Right lobe of liver (tissue), 6 donors: Measurements from ENCODE around the gene PAX3. TPM values are rescaled to one million over a fixed set of nuclear protein-coding genes. Genes with fewer than 3 reads are reported as not detected.

ENCODE experiments used
- ATAC-seq, 4 donors: fragments of 200-7000 bp; cut with Tn5 transposase; one replicate each; pipeline ENCODE4 v1.9.1; 2020; ENCODE audit warnings: mild to moderate bottlenecking in 4 of 4, moderate library complexity in 4 of 4
- DNase-seq, 3 donors: peaks; one replicate each; pipeline ENCODE4 v3.0.0-alpha.2; 2020
- H3K27ac ChIP-seq, 3 donors: fragments of 200-600 bp; one replicate each; pipeline ENCODE4 v1.8.0; 2022
- H3K27me3 ChIP-seq, 2 donors: fragments of 200-600 bp; one replicate each; pipeline ENCODE4 v1.8.0; 2022
- H3K36me3 ChIP-seq, 4 donors: fragments of 200-600 bp; sonication (generic) in 1 of 4; one replicate each; pipeline versions ENCODE4 v1.5.1 to v1.8.0; 2017 to 2022; ENCODE audit warnings: control low read depth in 1 of 4
- H3K4me1 ChIP-seq, 4 donors: fragments of 200-600 bp; sonication (generic) in 1 of 4; one replicate each; pipeline versions ENCODE4 v1.5.1 to v1.8.0; 2017 to 2022; ENCODE audit warnings: control low read depth in 1 of 4
- H3K4me3 ChIP-seq, 3 donors: fragments of 200-600 bp; one replicate each; pipeline ENCODE4 v1.8.0; 2022
- H3K9me3 ChIP-seq, 4 donors: fragments of 200-600 bp; sonication (generic) in 1 of 4; one replicate each; pipeline versions ENCODE4 v1.5.1 to v1.8.0; 2017 to 2022; ENCODE audit warnings: control low read depth in 1 of 4
- POLR2A ChIP-seq: fragments of 450-650 bp; IDR thresholded peaks from one replicate; pipeline ENCODE4 v1.6.1; 2017; ENCODE audit warnings: antibody characterized with exemption, mild to moderate bottlenecking
- WGBS: methylation state at CpG from one replicate; pipeline ENCODE4 v1.1.6; 2018; ENCODE audit warnings: low coverage, low lambda C conversion rate; ENCODE audit not compliant: insufficient coverage; ENCODE audit errors: missing lambda C conversion rate; 5-methylcytosine and 5-hydroxymethylcytosine counted together
- intact Hi-C, 2 donors: fragments of 100-400 bp; cut with DNase I; formaldehyde crosslinking; loops; one replicate each; pipeline versions ENCODE4 v1.11.2 to v1.14.1; 2022
- total RNA-seq, 6 experiments: library from RNA; depleted of rRNA in 2 of 6; stranded (reverse); fragments of >200 nt in 2 of 6; fragmentation: NEBNext Ultra II Directional in 3 of 6; extraction: Animal tissue kit (Norgen Biotek cat#: 25700) in 3 of 6; gene quantifications; one replicate each; pipeline versions ENCODE4 v1.1.0 to v1.2.4, GENCODE V29; 2016 to 2023
- TF ChIP-seq, protein P1 (sequence below), 4 donors: fragments of 200-600 bp in 3 of 4; fragments of 450-650 bp in 1 of 4; IDR thresholded peaks; one replicate each; pipeline versions ENCODE4 v1.5.1 to v1.8.0; 2016 to 2022; ENCODE audit warnings: antibody characterized with exemption in 4 of 4, mild to moderate bottlenecking in 2 of 4
- donor health status: DM: no; HTN: yes; CAD: no.
- donor health status: DM: no; HTN: no; CAD: no.
- donor health status: DM: no; HTN: no; CAD: no.
- donor health status: DM: no; HTN: yes; CAD: no.
- donor health status: DM: no; HTN: yes; CAD: no.

Gene PAX3
- total RNA-seq, 6 experiments from 2014 or later = not detected

DNA sequence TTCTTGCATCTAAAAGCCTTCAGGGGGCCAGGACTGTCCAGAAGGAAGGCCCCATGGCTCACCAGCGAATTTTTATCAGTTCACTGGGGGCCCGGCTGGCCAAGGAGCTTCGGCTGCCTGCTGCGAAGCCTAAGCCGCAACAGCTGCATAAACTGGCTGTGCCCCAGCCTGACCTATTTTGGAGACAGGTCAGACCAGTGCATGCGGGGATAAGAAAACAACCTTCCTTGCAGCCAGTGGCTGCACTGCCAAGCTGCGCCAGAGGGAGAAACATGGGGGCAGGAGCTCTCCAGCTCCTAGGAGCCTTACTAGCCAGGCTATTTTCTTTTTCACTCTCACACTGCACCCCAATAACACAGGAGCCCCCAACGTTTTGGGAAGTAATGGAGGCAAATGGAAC, 15.2 kb downstream of the PAX3 start:
- Histone ChIP-seq H3K27me3 (peaks cover 0 to 9% of the 10 kb centered on the region in 2 donors), H3K9me3 (no peaks in the 10 kb centered on the region)
- ATAC-seq = no peak

DNA sequence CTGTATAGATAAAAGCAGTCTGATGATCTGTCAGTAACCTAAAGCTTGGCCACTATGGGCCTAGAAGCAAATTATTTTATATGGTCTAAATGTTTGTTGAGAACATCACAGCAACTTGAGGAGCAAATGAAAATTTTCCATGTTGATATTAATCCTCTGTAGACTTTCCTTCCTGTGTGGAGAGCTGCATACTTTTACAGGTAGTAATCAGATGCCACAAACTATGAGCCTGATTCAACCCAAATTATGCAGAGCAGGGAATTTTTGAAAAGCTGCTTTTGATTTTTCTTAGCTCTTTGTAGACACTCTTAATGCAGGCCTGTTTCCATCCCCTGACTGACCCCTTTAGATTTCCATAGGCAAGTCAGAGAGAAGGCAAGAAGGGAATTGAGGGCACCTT, 17.3 kb downstream of the PAX3 start:
- Histone ChIP-seq H3K4me3 (no peak overlapping the region), H3K27me3 (peaks cover 0 to 4% of the 10 kb centered on the region in 2 donors), H3K9me3 (no peaks in the 10 kb centered on the region), H3K36me3 (no peaks in the 10 kb centered on the region), H3K4me1 (no peaks in the 10 kb centered on the region), H3K27ac (no peak overlapping the region)
- intact Hi-C loops = no loop called here
- no peak for ATAC-seq
- no peak for DNase-seq
- no peak for TF ChIP-seq POLR2A
- TF ChIP-seq, protein P1, sequence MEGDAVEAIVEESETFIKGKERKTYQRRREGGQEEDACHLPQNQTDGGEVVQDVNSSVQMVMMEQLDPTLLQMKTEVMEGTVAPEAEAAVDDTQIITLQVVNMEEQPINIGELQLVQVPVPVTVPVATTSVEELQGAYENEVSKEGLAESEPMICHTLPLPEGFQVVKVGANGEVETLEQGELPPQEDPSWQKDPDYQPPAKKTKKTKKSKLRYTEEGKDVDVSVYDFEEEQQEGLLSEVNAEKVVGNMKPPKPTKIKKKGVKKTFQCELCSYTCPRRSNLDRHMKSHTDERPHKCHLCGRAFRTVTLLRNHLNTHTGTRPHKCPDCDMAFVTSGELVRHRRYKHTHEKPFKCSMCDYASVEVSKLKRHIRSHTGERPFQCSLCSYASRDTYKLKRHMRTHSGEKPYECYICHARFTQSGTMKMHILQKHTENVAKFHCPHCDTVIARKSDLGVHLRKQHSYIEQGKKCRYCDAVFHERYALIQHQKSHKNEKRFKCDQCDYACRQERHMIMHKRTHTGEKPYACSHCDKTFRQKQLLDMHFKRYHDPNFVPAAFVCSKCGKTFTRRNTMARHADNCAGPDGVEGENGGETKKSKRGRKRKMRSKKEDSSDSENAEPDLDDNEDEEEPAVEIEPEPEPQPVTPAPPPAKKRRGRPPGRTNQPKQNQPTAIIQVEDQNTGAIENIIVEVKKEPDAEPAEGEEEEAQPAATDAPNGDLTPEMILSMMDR (IDR thresholded peaks at IDR 0.05) = no peak

More for the DNA sequence above, 15.2 kb downstream of the PAX3 start:
- no peaks in the 10 kb centered on the region for H3K36me3 ChIP-seq
- no peaks in the 10 kb centered on the region for H3K4me1 ChIP-seq
- DNase-seq = no peak
- H3K4me3 ChIP-seq = no peak overlapping the region
- WGBS = 13% methylated on average over 5 of the region's 8 CpGs
- no peak for TF ChIP-seq POLR2A
- TF ChIP-seq, protein P1 (IDR thresholded peaks at IDR 0.05) = no peak
- intact Hi-C loops = no loop called here
- H3K27ac ChIP-seq = no peak overlapping the region

DNA sequence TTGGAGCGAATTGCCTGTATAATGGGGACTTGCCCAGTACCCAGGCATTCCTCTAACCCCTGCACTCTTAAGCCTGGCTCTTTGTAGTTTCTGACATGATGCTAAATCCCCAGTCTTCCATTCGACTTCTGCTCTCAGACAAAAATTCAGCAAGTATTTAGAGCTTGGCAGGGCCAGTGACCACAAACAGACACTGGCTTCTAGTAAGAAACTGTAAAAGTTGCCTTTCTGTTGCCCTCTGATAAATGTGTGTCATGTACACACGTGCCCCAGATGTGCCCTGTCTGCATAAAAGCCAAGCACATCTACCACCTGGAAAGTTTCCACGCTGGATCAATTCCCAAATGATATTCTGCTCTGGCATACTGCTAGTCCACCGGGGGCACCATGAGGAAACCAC, 18.0 kb downstream of the PAX3 start:
- TF ChIP-seq, protein P1 (IDR thresholded peaks at IDR 0.05) = no peak
- no peak for TF ChIP-seq POLR2A
- Histone ChIP-seq H3K4me1 (no peaks in the 10 kb centered on the region), H3K27ac (no peak overlapping the region), H3K9me3 (no peaks in the 10 kb centered on the region), H3K4me3 (no peak overlapping the region), H3K36me3 (no peaks in the 10 kb centered on the region), H3K27me3 (peaks cover 0 to under 1% of the 10 kb centered on the region in 2 donors)
- WGBS = 62% methylated on average over 3 of the region's 5 CpGs
- DNase-seq (no peak), ATAC-seq (no peak)
- intact Hi-C loops = no loop called here

DNA sequence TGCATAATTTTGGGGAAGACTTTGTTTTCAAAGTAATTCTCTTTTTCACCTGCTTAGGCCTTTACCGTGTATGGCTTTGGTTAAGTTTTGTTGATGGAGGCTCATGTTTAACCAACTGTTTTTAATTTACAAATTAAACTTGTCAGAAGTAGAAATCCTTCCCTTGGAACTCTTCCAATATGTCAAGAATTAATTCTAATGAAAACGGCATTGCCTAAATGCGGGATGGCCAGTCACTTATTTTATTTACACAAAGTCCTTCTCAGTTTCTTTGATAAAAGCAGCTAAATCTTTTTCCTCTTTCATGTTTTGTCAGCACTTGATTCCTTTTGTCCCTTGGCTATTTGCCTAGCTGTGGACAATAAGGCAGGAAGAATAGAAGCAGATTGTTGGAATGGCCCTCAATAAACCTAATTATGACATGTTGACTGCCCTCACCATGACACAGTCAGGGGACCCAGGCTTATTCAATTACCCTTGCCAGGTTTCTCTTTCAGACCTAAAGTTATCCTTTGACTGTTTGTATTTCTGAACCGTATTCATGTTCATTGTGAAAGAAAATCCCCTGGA, 26.3 kb downstream of the PAX3 start:
- no peaks in the 10 kb centered on the region for H3K27me3 ChIP-seq
- no peaks in the 10 kb centered on the region for H3K36me3 ChIP-seq
- TF ChIP-seq POLR2A = no peak
- TF ChIP-seq, protein P1 (IDR thresholded peaks at IDR 0.05) = no peak
- H3K4me1 ChIP-seq = no peaks in the 10 kb centered on the region
- intact Hi-C loops = no loop called here
- H3K27ac ChIP-seq = no peak overlapping the region
- no peaks in the 10 kb centered on the region for H3K9me3 ChIP-seq
- ATAC-seq (no peak), DNase-seq (no peak)
- H3K4me3 ChIP-seq = no peak overlapping the region
- 33% methylated on average over 4 of the region's 4 CpGs for WGBS

DNA sequence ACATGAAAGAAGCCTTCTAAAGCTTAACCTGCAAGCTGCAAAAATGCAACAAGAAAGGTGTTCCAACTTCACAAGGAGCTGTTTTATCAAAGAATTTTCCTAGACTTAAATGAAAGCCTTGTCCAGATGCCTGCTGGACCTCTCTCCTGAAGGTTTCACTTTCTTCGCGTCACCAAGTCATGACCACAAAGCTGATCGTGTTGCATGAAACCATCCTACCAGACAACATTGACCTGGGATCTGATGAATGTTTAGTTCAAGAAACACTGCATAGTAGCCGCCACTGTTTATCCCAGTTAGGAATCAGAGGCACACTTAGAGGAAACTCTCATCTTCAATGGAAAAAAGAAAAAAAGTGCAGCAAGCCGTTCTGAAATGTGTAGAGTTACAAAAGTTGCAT, 26.9 kb downstream of the PAX3 start:
- no peaks in the 10 kb centered on the region for H3K36me3 ChIP-seq
- ATAC-seq (no peak), DNase-seq (no peak)
- no peaks in the 10 kb centered on the region for H3K27me3 ChIP-seq
- WGBS = 50% methylated on average over 5 of the region's 5 CpGs
- H3K9me3 ChIP-seq = no peaks in the 10 kb centered on the region
- no peak for TF ChIP-seq POLR2A
- TF ChIP-seq, protein P1 (IDR thresholded peaks at IDR 0.05) = no peak
- no peak overlapping the region for H3K27ac ChIP-seq
- intact Hi-C loops = no loop called here
- no peaks in the 10 kb centered on the region for H3K4me1 ChIP-seq
- no peak overlapping the region for H3K4me3 ChIP-seq
